HG03095 (cell line): ENCODE results near the gene VPREB3.

ENCODE experiments used
- ATAC-seq: cut with Tn5 transposase; IDR thresholded peaks from one replicate; pipeline ENCODE4 v1.9.1; 2021; ENCODE audit warnings: moderate library complexity; ENCODE audit not compliant: unreplicated experiment

The VPREB3 gene, protein sequence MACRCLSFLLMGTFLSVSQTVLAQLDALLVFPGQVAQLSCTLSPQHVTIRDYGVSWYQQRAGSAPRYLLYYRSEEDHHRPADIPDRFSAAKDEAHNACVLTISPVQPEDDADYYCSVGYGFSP

DNA sequence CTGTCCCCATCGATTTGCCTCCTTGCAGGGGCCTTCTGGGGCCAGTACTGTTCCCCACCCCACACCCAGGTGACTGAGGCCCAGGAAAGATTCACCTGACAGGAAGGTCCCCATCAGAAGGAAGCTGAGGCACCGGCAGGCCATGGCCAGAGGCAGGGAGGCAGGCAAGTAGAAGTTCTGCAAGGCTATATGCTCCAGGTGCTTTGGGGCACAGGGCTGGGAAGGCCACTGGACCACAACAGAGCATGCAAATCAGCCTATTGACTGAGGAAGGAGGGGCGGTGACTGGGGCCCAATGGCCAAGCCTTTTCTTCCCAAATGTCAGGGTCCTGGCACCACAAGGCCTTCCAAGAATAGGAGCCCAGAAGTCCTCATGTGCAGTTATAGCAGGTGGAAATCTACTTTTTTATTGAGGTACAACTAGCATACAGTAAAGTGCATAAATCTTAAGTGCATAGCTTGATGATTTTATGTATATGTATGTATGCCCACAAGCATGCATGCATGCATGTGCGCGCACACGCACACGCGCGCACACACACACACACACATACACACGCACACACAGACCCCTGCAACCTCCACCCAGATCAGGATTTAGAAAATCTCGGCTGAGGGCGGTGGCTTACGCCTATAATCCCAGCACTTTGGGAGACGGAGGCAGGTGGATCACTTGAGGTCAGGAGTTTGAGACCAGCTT, at the start of gene VPREB3:
Gene VPREB3 (minus strand): TSS at position 206 of the 700 bp plus-strand sequence. CDS start 62 bp downstream, at position 144.
- ATAC-seq, result no peak

DNA sequence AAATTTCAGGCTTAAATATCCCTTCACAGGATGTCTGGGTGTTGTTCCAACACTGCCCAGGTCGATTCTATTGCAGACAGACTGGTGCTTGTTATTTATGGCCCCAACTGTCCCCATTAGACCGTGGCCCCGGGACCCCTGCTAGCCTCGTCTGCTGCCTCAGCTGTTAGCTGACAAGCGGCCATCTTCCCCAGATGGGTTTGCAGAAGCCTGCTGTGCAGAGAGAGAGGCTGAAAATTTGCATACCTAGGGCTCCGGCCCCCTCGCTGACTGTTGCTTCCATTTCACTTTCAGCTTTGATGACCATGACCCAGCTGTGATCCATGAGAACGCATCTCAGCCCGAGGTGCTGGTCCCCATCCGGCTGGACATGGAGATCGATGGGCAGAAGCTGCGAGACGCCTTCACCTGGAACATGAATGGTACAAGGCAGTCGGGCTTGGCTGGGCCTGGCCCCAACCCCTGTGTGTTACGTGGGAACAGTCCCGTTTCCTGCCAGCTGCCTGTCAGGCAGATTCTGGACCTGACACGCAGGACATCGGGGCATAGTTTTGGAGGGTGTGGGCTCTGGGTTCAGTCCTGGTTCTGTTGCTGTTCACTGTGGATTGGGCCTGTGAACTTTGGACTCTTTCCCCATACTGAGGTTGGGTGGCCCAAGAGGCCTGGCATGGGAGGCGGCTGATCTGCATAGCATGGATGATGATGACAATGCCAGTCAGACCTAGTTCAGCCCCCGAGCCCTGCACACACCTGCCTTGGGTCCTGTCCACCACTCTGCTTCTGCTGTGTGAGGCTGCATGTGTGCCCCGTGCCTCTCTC, 49.0 kb upstream of the VPREB3 start:
- no peak for ATAC-seq

GRCh38 chr22:23801886-23802377, 47.7 kb upstream of the VPREB3 start:
- no peak for ATAC-seq

- no peak for ATAC-seq
These were observed 47.1 kb upstream of the VPREB3 start for GRCh38 chr22:23801238-23801821.

DNA sequence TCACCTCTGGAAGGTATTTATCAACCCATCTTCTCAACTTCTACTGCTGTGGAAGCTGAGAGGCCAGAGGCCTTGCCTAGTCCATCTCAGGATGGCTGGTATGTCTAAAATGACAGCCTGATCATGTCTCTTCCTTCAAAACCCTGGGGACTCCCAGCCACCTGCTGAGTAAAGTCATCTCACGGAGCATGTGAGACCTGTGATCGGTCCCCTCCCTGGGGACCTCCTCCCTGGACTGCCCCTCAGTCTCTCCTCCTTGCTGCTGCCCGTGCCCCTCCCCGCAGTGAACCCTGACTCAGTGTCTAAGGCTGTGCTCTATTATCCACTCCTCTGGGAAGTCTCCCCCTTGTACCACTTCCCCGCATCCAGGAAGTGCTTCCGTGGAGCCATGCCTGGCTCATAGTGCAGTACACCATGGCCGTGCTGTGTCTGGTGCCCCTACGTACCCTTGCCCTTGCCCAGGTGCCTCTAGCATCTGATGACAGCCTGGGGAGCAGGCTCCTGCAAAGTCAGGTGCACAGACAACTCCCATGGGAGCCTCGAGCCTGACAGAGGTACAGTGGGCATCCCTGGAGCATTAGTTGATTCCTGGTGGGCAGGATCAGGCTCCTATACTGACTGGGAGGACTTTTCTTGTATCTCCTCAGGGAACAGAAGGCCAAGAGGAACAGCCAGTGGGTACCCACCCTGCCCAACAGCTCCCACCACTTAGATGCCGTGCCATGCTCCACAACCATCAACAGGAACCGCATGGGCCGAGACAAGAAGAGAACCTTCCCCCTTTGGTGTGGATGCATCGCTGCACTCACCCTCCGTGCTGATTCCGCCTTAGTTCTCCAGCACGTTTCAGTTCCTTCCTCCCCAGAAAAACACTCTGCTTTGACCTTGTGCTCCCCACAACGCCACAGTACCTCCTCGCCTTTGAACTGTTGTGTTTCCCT, 46.3 kb upstream of the VPREB3 start:
- peak; percentile 69 for ATAC-seq

- no peak for ATAC-seq
These were observed 42.2 kb upstream of the VPREB3 start for GRCh38 chr22:23796461-23796860.

- ATAC-seq, result no peak
These were observed 39.1 kb upstream of the VPREB3 start for GRCh38 chr22:23793326-23793725.

GRCh38 chr22:23791738-23792645, 37.8 kb upstream of the VPREB3 start:
- ATAC-seq, result no peak

DNA sequence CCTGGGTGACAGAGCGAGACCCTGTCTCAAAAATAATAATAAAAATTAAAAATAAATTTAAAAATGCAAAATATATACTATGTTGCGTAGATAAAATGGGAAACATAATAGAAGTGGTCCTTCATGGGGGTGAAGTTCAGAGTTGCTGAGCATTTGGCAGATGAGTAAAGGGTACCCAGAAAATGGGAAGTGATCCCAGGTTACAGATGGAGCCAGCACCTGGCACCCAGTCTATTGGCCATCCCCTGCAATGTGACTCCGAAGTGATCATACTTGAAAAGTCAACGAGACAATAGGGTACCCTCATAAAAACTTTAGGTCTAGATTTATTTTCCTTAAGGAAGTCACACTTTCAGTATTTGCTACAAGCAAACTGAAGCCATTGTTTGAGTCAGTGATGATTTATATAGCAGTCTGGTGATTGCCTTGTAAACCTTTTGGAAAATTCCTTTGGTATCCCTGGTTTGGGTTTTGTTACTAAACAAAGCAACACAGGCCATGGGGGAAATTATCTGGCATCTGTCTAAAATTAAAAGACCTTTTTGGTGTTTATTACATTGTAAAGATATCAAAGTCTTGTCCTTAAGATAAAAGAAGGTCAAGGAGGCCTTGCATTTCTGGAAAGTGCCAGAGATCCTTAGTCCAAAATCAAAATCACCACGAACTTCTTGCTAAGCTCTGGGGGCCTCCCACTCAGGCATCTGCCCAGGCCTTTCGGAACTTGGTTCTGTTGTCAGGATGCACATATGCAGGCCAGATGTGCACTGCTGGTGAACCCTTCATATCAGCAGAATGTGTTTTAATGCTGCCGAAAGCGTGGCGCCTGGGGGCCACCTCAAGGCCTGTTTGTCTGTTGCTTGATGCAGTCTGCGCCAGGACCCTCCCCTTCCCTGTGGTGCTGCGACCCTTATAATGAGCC, 36.9 kb upstream of the VPREB3 start:
- ATAC-seq, result no peak

DNA sequence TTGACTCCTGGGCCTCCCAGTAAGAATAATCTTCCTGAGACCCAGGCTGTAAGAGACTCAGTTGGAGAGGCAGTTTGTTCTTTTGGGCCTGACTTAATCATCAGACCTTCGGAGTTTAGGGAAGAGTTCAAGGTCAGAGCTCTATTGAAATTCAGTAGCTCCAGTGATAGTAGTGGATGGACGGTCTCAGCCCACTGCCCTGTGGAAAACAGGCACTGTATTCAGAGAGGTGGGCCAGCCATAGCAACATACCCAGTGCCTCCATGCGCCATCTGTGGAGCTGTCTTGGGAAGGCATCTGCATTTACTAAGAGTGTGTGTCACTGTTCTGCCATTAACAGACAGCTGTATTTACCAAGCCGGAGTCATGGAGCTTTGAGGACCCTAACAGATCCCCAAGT, 35.4 kb upstream of the VPREB3 start:
- no peak for ATAC-seq

GRCh38 chr22:23789121-23789520, 34.9 kb upstream of the VPREB3 start:
- no peak for ATAC-seq

- ATAC-seq, result no peak
These were observed 33.7 kb upstream of the VPREB3 start for GRCh38 chr22:23787910-23788309.

- no peak for ATAC-seq
These were observed 33.3 kb upstream of the VPREB3 start for GRCh38 chr22:23787600-23787896.

- peak; percentile 45 for ATAC-seq
These were observed 32.8 kb upstream of the VPREB3 start, which contains the start of gene SMARCB1 for GRCh38 chr22:23786752-23787599. Gene SMARCB1, plus strand, starts transcription at chr22:23786966. Its CDS starts 204 bp downstream, at chr22:23787170.

- ATAC-seq, result peak; percentile 2
These were observed 32.1 kb upstream of the VPREB3 start for GRCh38 chr22:23786261-23786710.

DNA sequence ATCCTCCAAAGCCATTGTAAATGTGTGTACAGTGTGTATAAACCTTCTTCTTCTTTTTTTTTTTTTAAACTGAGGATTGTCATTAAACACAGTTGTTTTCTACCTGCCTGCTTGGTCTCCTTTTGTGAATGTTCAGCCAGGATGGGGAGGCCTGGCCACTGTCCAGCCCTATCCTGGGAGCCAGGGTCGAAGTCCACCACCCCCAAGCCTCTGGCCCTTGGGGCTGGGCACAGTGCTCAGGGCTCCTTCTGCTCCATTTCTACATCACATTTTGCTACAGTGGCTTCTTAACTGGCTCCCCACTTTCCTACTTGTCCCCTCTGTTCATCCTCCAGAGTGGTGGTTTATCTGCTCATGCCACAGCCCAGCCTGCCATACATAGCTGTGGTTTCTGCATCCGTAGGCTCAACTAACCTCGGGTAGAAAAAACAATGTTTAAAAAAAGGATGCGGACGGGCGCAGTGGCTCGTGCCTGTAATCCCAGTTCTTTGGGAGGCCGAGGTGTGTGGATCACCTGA, 30.0 kb upstream of the VPREB3 start:
- ATAC-seq, result no peak
